ENCODE data around the gene VWA3B.

Gene VWA3B

GRCh38 chr2:98335271-98335670, 248.3 kb downstream of the VWA3B start:
- DNase-seq (ENCODE audit: low spot score) = no peak

DNA sequence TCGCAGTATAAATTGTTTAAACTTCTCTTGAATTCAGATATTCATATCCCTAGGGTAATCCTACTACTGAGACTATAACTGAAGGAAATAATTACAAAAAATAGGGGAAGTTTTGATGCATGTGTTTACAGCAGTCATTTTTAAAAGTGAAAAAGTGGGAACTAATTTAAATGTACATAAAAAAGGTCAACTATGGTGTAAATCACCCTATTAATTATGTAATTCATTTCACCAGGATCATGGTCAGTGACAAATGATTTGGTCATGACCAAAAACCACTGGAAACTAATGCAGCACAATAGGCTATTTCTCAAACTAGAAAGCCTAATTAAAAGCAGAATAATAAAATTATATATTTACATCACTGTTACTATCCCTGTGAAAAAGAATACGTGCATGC, 254.3 kb downstream of the VWA3B start:
- DNase-seq (ENCODE audit: low spot score) = no peak

GRCh38 chr2:98343285-98343684, 256.3 kb downstream of the VWA3B start:
- DNase-seq (ENCODE audit: low spot score) = no peak

GRCh38 chr2:98346311-98347236, 259.6 kb downstream of the VWA3B start, which contains the start of gene CNGA3:
CNGA3 (plus strand) TSS chr2:98346456; CDS start chr2:98369976, 23,520 bp downstream.
- no peak for DNase-seq (ENCODE audit: low spot score)

GRCh38 chr2:98347298-98348065, 260.5 kb downstream of the VWA3B start:
- no peak for DNase-seq (ENCODE audit: low spot score)

DNA sequence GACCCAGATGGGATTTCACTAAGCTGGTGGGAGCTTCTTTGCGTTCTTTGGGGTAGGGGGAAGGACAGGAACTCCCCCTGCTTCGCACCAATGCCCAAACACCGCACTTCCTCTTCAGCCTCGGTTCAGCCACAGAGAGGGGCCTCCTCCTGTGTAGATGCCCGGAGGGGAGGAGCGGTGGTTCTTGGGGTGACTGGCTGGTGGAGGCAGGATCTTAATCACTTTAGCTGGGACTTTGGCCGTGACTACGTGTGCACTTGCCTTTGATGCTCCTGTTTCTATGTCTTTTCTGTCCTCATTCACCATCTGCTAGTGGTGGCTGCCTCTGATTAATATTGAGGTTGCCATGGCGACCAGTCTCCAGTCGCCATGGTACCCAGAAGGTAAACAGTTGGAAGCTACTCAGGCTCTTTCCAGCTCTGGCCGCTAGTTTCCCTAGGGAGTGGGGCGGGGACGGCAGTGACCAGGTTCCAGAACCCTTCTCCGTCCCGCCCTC, 261.1 kb downstream of the VWA3B start:
- no peak for DNase-seq (ENCODE audit: low spot score)

DNA sequence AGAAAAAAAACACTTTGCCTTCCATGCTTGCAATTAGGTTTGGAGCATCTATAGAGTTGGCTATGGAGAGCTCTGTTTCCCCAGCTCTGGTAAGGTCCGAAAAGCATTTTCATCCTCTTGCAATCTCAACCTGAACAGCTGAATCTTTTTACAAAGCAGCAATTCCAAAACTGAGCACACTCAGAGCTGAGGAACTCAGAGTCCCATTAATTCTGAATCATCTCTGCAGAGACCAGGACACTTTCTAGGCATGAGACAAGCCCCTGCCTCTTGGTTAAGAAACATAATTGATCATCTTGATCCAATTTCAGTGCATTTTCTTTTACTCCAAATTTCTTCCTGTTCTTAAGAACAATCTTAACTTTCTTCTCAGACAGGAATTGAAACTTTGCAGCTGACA, 263.4 kb downstream of the VWA3B start:
- no peak for DNase-seq (ENCODE audit: low spot score)

DNA sequence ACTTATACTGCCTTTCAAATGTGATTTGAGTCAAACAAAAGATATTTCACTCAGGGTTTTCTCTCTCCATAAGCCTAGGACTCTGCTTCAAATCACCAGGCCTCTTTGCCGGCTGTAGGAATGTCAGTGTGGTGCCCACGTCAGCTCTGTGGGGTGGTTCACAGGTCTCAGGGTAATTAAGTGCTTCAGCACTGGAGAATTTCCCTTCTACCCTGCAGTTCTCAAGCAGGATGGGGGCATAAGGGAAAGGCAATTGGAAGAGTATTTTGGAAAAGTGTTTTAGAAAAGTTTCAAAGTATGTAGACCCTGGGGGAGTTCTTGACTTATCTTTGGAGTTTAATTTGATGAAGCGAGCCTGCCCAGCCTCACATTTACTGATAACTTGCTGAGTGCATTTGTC, 268.9 kb downstream of the VWA3B start:
- no peak for DNase-seq (ENCODE audit: low spot score)

GRCh38 chr2:98356729-98357128, 269.8 kb downstream of the VWA3B start:
- DNase-seq (ENCODE audit: low spot score) = no peak

DNA sequence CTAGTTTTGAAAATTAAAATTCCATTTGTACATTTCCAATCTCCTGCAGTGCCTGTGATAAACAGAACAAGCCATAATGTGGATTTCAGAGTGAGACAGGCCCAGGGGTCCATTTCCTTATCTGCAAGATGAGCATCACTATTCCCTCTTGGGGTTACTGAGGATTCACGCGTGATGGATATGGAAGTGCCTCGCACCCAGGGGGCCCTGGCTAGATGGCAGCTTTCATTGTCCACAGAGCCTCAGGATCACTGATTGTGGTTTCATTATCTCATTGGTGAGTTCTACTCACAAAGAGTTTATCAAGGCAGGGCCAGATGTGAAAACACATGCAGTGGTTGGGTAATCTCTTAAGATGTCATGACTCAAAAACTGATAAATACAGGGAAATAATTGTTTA, 270.9 kb downstream of the VWA3B start:
- DNase-seq (ENCODE audit: low spot score) = no peak

- DNase-seq (ENCODE audit: low spot score) = no peak
Measured at GRCh38 chr2:98359986-98360385, 273.0 kb downstream of the VWA3B start.

Measured in activated CD4-positive, alpha-beta T cell treated with anti-CD3 and anti-CD28 coated beads, Interleukin-2, Interleukin-4, amounts not matched to agents 100 ng/mL and 50 ng/mL, durations not matched to agents 16 hours and 8 hours (primary cell).